IMR-90 (cell line): ENCODE measurements around the gene ADGRL4. TPM values are rescaled to one million over a fixed set of nuclear protein-coding genes. Genes with fewer than 3 reads are reported as not detected.

ENCODE experiments used
- ATAC-seq: fragments of 200-7000 bp; cut with Tn5 transposase; 2 replicates; pipeline ENCODE4 v1.9.1; 2020; ENCODE audit warnings: low read depth, mild to moderate bottlenecking, moderate library complexity
- BruUV-seq: library from RNA; stranded (reverse); fragments of 400-500 nt; replicated peaks from 2 replicates; lab custom pipeline; 2021; lab: Mats Ljungman, UMichigan
- CTCF ChIA-PET: fragments of 300-600 bp; formaldehyde crosslinking; extraction: SDS; loops from one replicate; lab custom pipeline; 2021; ENCODE audit warnings: antibody characterized with exemption; lab: Yijun Ruan, JAX
- POLR2A ChIA-PET: fragments of 300-600 bp; sonication (Branson Sonifier 250); formaldehyde crosslinking; loops from one replicate; lab custom pipeline; 2022; ENCODE audit warnings: antibody characterized with exemption; ENCODE audit not compliant: unreplicated experiment; lab: Charles Lee
- DNase-seq: peaks from one replicate; pipeline ENCODE4 v3.0.0; 2013
- H2AFZ ChIP-seq: replicated peaks from 2 replicates; pipeline ENCODE3; 2013; ENCODE audit warnings: low read length, mild to moderate bottlenecking; ENCODE audit not compliant: poor library complexity
- H2AK5ac ChIP-seq: 2 replicates; pipeline ENCODE4 v1.6.1; 2013; ENCODE audit warnings: low read depth, low read length, inconsistent platforms
- H2AK9ac ChIP-seq: replicated peaks from 2 replicates; pipeline ENCODE3; 2013; ENCODE audit warnings: mild to moderate bottlenecking, low read depth, low read length, moderate library complexity; ENCODE audit not compliant: poor library complexity
- H2BK120ac ChIP-seq: 2 replicates; pipeline ENCODE4 v1.6.1; 2013; ENCODE audit warnings: low read depth, low read length, inconsistent platforms
- H2BK15ac ChIP-seq: 3 replicates; pipeline ENCODE4 v1.6.1; 2013; ENCODE audit warnings: low read depth, low read length, inconsistent platforms
- H2BK20ac ChIP-seq: 2 replicates; pipeline ENCODE4 v1.6.1; 2013; ENCODE audit warnings: low read depth, mild to moderate bottlenecking, inconsistent platforms, low read length, moderate library complexity
- H2BK5ac ChIP-seq: 2 replicates; pipeline ENCODE4 v1.6.1; 2013; ENCODE audit warnings: mild to moderate bottlenecking, low read depth, low read length, inconsistent platforms; ENCODE audit not compliant: poor library complexity, severe bottlenecking
- H3K14ac ChIP-seq: replicated peaks from 2 replicates; pipeline ENCODE4 v1.6.1; 2013; ENCODE audit warnings: low read depth, low read length, inconsistent platforms
- H3K18ac ChIP-seq: 2 replicates; pipeline ENCODE4 v1.6.1; 2013; ENCODE audit warnings: low read depth, low read length, control low read depth
- H3K23ac ChIP-seq: 2 replicates; pipeline ENCODE4 v1.6.1; 2013; ENCODE audit warnings: low read depth, low read length, inconsistent platforms
- H3K27ac ChIP-seq: 2 replicates; pipeline ENCODE4 v1.5.1; 2013; ENCODE audit warnings: mild to moderate bottlenecking, control low read depth, low read length; ENCODE audit not compliant: insufficient read depth
- H3K27me3 ChIP-seq: 2 replicates; pipeline ENCODE4 v1.6.1; 2013; ENCODE audit warnings: low read length; ENCODE audit not compliant: control insufficient read depth, insufficient read depth
- H3K36me3 ChIP-seq: 2 replicates; pipeline ENCODE4 v1.6.1; 2013; ENCODE audit warnings: low read length, mixed read lengths; ENCODE audit not compliant: control insufficient read depth, insufficient read depth
- H3K4ac ChIP-seq: 2 replicates; pipeline ENCODE4 v1.6.1; 2013; ENCODE audit warnings: low read depth, low read length, inconsistent platforms
- H3K4me1 ChIP-seq: 2 replicates; pipeline ENCODE4 v1.6.1; 2013; ENCODE audit warnings: low read length, mixed read lengths; ENCODE audit not compliant: control insufficient read depth, insufficient read depth
- H3K4me2 ChIP-seq: 2 replicates; pipeline ENCODE4 v1.6.1; 2013; ENCODE audit warnings: low read depth, mild to moderate bottlenecking, control low read depth, low read length, moderate library complexity
- H3K4me3 ChIP-seq: 2 replicates; pipeline ENCODE4 v1.5.1; 2013; ENCODE audit warnings: low read depth, mild to moderate bottlenecking, control low read depth, low read length, moderate library complexity; ENCODE audit not compliant: insufficient read depth
- H3K56ac ChIP-seq: 2 replicates; pipeline ENCODE4 v1.6.1; 2013; ENCODE audit warnings: low read length, inconsistent platforms; ENCODE audit not compliant: insufficient read depth; ENCODE audit errors: extremely low read depth
- H3K79me1 ChIP-seq, 2 experiments: 2 replicates each; pipeline ENCODE4 v1.6.1; 2013; ENCODE audit warnings: low read length in 2 of 2, inconsistent platforms in 1 of 2, low read depth in 1 of 2
- H3K9ac ChIP-seq: 2 replicates; pipeline ENCODE4 v1.6.1; 2013; ENCODE audit warnings: low read depth, low read length, control low read depth
- H3K9me1 ChIP-seq: 2 replicates; pipeline ENCODE4 v1.6.1; 2013; ENCODE audit warnings: low read length, inconsistent platforms; ENCODE audit not compliant: insufficient read depth
- H3K9me3 ChIP-seq: 2 replicates; pipeline ENCODE4 v1.6.1; 2013; ENCODE audit warnings: low read length; ENCODE audit not compliant: control insufficient read depth, insufficient read depth
- H4K20me1 ChIP-seq: 2 replicates; pipeline ENCODE4 v1.6.1; 2013; ENCODE audit warnings: low read length, inconsistent platforms; ENCODE audit not compliant: insufficient read depth
- H4K5ac ChIP-seq: 2 replicates; pipeline ENCODE4 v1.6.1; 2013; ENCODE audit warnings: mild to moderate bottlenecking, low read depth, low read length, control low read depth
- H4K8ac ChIP-seq, 2 experiments: 2 replicates each; pipeline ENCODE4 v1.6.1; 2013; ENCODE audit warnings: low read depth in 2 of 2, low read length in 2 of 2, control low read depth in 1 of 2, inconsistent platforms in 1 of 2
- H4K91ac ChIP-seq: 2 replicates; pipeline ENCODE4 v1.6.1; 2013; ENCODE audit warnings: low read depth, low read length, inconsistent platforms; ENCODE audit not compliant: insufficient read depth
- CEBPB ChIP-seq: IDR thresholded peaks from 2 replicates; pipeline ENCODE4 v1.6.1; 2012; ENCODE audit warnings: low read depth, low read length, improper control_type of control experiment
- FOS ChIP-seq: fragments of 150-350 bp; IDR thresholded peaks from 2 replicates; pipeline ENCODE4 v1.6.1; 2016; ENCODE audit warnings: low read depth, low read length
- MAFK ChIP-seq: IDR thresholded peaks from 2 replicates; pipeline ENCODE4 v1.6.1; 2012; ENCODE audit warnings: low read depth, low read length, improper control_type of control experiment
- MAZ ChIP-seq: IDR thresholded peaks from 2 replicates; pipeline ENCODE4 v1.6.1; 2012; ENCODE audit warnings: low read depth, mild to moderate bottlenecking, low read length, improper control_type of control experiment, moderate library complexity, borderline replicate concordance
- RAD21 ChIP-seq: IDR thresholded peaks from 2 replicates; pipeline ENCODE4 v1.6.1; 2012; ENCODE audit warnings: low read length, improper control_type of control experiment
- RCOR1 ChIP-seq: IDR thresholded peaks from 2 replicates; pipeline ENCODE4 v1.6.1; 2012; ENCODE audit warnings: mild to moderate bottlenecking, low read length, improper control_type of control experiment; ENCODE audit not compliant: insufficient replicate concordance
- SMC3 ChIP-seq: fragments of 150-350 bp; IDR thresholded peaks from 2 replicates; pipeline ENCODE4 v1.6.1; 2016; ENCODE audit warnings: low read depth, mild to moderate bottlenecking, antibody characterized with exemption, low read length, moderate library complexity
- WGBS, 2 experiments: methylation state at CpG; one replicate each; pipeline versions ENCODE4 v1.1.5 to v1.1.7; 2013; ENCODE audit warnings: missing lambda C conversion rate in 2 of 2; ENCODE audit not compliant: insufficient read length in 1 of 2; ENCODE audit errors: extremely low coverage in 2 of 2; 5-methylcytosine and 5-hydroxymethylcytosine counted together
- dilution Hi-C: fragments of 300-500 bp; cut with HindIII; formaldehyde crosslinking; loops from one replicate; pipeline ENCODE4 v1.14.3; 2018; ENCODE audit warnings: low sequenced_read_pairs; ENCODE audit not compliant: unreplicated experiment
- in situ Hi-C: fragments of 300-500 bp; cut with MboI; formaldehyde crosslinking; loops from 3 replicates; pipeline ENCODE4 v1.14.3; 2019; ENCODE audit warnings: low sequenced_read_pairs, inconsistent platforms, mixed read lengths
- intact Hi-C: fragments of 100-400 bp; cut with micrococcal nuclease; formaldehyde crosslinking; loops from 2 replicates; pipeline ENCODE4 v1.10.0; 2022
- polyA plus RNA-seq, 3 experiments: library from polyadenylated mRNA; depleted of rRNA; stranded (reverse); fragments of >200 nt; gene quantifications; 2 replicates each; pipeline ENCODE4 v1.2.3, GENCODE V29; 2012; ENCODE audit warnings: low replicate concordance in 1 of 3
- total RNA-seq: library from RNA; depleted of rRNA; stranded (reverse); fragments of >200 nt; gene quantifications from 2 replicates; pipeline ENCODE4 v1.2.3, GENCODE V29; 2012

The ADGRL4 gene
- total and polyA plus RNA-seq, 2 of the 4 experiments (the other 2 are of a cell fraction), result 3.2 to 4.5 TPM

DNA sequence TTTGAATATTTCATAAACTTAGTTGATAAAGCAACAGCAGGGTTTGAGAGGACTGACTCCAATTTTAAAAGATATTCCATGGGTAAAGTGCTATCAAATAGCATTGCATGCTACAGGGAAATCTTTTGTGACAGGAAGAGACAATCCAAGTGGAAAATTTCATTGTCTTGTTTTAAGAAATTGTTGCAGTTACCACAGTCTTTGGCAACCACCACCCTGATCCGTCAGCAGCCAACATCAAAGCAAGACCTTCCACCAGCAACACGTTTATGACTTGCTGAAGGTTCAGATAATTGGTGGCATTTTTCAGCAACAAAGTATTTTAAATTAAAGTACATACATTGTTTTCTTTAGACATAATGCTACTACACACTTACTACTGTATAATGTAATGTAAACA is 47.8 kb downstream of the ADGRL4 start:
- Histone ChIP-seq H3K18ac (no peak overlapping the region), H2BK15ac (no peak overlapping the region), H3K9me1 (no peaks in the 10 kb centered on the region), H2BK20ac (no peak overlapping the region), H4K5ac (no peak overlapping the region), H2AFZ (no peak overlapping the region), H3K79me1 (no peaks in the 10 kb centered on the region), H4K91ac (no peak overlapping the region), H3K4me2 (no peak overlapping the region), H3K14ac (no peak overlapping the region), H4K8ac (no peak overlapping the region), H3K27ac (no peak overlapping the region), H3K23ac (no peak overlapping the region), H3K4me1 (no peaks in the 10 kb centered on the region), H3K56ac (no peak overlapping the region), H3K4me3 (no peak overlapping the region), H4K20me1 (no peaks in the 10 kb centered on the region), H3K9me3 (no peaks in the 10 kb centered on the region), H3K27me3 (no peaks in the 10 kb centered on the region), H2BK120ac (no peak overlapping the region), H3K4ac (no peak overlapping the region), H2AK5ac (no peak overlapping the region), H2AK9ac (no peak overlapping the region), H2BK5ac (no peak overlapping the region), H3K9ac (no peak overlapping the region), H3K36me3 (no peaks in the 10 kb centered on the region)
- BruUV-seq, result no TSS peak
- dilution Hi-C loops, result no loop called here
- in situ Hi-C loops, result no loop called here
- intact Hi-C loops, result no loop called here
- ChIA-PET POLR2A (no interaction called here), CTCF (no interaction called here)
- ATAC-seq (no peak), DNase-seq (no peak)
- TF ChIP-seq FOS (no peak), RCOR1 (no peak), MAZ (no peak), RAD21 (no peak), MAFK (no peak), SMC3 (no peak), CEBPB (no peak)
- WGBS, 2 experiments, result no CpG with 5 or more reads among the region's 2 CpGs
